Medulla oblongata (tissue), 1 donor: ENCODE measurements around the gene UBTD2.
"Not testable (repeated sequence)": the region's sequence is repeated elsewhere in the genome, so short reads cannot be mapped to it uniquely, and the experiment has no call there.

ENCODE experiments used
- DNase-seq: peaks from one replicate; pipeline ENCODE4 v3.0.0-alpha.2; 2015; ENCODE audit errors: extremely low spot score

UBTD2 gene

GRCh38 chr5:172251419-172251818, 32.1 kb downstream of the UBTD2 start:
- DNase-seq, result no peak

DNA sequence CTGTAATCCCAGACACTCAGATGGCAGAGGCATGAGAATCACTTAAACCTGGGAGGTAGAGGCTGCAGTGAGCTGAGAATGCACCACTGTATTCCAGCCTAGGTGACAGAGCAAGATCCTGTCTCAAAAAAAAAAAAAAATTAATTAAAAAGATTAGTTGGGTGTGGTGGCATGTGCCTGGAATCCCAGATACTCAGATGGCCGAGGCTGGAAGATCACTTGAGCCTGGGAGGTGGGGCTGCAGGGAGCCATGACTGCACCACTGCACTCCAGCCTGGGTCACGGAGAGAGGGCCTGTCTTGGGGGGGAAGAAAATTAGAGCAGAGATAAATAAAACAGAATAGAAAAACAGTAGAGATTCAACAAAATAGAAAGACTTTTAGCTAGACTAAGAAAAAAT, 34.9 kb downstream of the UBTD2 start:
- no peak for DNase-seq

DNA sequence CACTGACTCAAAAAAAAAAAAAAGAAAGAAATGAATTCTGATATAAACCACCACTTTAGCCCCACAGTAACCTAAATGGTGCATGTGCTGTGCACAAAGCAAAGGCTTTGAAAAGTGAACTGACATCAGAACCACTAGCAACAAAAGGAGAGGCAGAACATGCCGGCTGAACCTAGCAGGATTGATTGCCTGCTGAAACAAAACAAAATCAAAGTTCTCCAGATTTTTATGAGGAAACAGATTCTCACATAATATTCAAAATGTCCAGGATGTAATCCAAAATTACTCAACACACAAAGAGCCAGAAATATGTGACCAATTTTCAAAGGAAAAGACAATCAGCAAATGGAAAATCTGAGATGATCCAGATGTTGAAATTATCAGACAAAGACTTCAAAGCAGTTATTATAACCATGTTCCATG, 37.9 kb downstream of the UBTD2 start:
- no peak for DNase-seq

DNA sequence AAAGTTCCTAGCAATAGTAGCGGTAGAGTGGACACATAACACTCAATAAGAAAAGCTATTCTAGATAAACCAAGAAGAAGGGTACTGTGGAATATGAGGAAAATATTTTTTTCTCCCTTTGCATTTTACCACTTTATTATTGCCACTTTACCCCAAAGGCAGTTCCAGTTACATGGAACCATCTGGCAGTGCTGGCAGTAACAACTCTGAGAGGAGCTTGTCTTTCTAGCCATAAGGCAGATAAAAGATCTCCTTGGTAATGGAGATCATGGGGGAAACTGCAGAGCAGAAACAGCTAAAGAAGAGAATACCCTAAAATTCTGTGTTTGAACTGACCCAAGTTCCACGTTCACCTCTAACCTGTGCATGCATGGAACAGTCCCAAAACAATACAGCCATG, 38.5 kb downstream of the UBTD2 start:
- DNase-seq, result no peak

- DNase-seq, result no peak
Measured at GRCh38 chr5:172243302-172243701, 40.3 kb downstream of the UBTD2 start.

GRCh38 chr5:172238334-172238733, 45.2 kb downstream of the UBTD2 start:
- DNase-seq, result no peak

- no peak for DNase-seq
Measured at GRCh38 chr5:172235827-172236736, 47.5 kb downstream of the UBTD2 start.

- DNase-seq, result peak; percentile 19
Measured at GRCh38 chr5:172235132-172235780, 48.3 kb downstream of the UBTD2 start.

GRCh38 chr5:172234031-172234430, 49.5 kb downstream of the UBTD2 start:
- no peak for DNase-seq

DNA sequence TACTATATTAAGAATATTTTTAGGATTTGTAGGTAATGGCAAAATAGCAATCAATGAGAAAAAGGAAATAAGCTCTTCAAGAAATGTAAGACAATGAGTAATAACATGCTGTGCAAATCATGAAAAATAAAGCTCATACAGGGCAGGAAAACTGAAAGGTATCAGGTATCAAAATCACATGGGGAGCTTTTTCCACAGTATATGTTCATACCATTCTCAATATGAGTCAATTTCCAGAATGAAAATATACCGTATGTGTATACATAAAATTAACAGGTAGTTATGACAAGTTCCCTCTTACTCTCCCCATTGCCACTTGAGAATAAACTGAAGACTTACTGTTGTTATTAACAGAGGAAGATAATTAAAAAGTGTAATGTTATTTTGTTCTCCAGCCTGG, 53.7 kb downstream of the UBTD2 start:
- DNase-seq, result no peak

DNA sequence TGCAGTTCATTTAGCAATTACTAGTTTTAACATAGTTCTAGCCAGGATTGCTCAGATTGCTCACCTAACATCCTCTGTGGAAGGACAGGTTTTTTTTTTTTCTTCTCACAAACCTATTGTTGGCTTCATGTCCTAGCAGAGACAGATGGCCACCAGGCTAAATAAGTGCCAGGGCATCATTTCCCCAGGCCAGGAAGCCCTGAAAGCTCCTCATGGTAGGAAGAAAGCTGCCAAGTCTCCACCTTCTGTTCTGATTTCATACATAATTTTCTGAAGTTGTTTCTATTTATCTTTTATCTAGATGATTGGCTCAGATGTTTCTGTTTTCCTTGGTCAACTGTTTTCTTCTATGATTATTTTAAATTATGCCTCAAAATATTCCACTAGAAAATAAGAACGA, 58.6 kb downstream of the UBTD2 start:
- no peak for DNase-seq

GRCh38 chr5:172223901-172224873, 59.4 kb downstream of the UBTD2 start:
- DNase-seq, result no peak

- DNase-seq, result no peak
Measured at GRCh38 chr5:172219296-172219695, 64.3 kb downstream of the UBTD2 start.

DNA sequence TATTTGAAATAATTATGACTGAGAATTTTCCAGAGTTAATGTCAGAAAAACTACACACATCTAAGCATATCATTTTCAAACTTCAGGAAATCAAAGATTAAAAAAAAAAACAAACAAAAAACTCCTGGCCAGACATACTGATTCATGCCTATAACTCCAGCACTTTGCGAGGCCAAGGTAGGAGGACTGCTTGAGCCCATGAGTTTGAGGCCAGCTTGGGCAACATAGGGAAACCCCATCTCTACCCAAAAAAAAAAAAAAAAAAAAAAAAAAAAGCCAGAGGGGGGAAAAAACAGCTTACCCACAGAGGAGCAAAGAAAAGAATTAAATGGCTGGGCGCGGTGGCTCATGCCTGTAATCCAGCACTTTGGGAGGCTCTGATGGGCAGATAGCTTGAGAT, 67.2 kb downstream of the UBTD2 start:
- no peak for DNase-seq

GRCh38 chr5:172213126-172213525, 70.4 kb downstream of the UBTD2 start:
- DNase-seq, result no peak

GRCh38 chr5:172211676-172212075, 71.9 kb downstream of the UBTD2 start:
- no peak for DNase-seq

GRCh38 chr5:172209714-172210113, 73.8 kb downstream of the UBTD2 start:
- no peak for DNase-seq

GRCh38 chr5:172207511-172207910, 76.1 kb downstream of the UBTD2 start:
- no peak for DNase-seq

GRCh38 chr5:172205984-172206383, 77.6 kb downstream of the UBTD2 start:
- not testable (repeated sequence) for DNase-seq

GRCh38 chr5:172200476-172200875, 83.1 kb downstream of the UBTD2 start:
- DNase-seq, result no peak

DNA sequence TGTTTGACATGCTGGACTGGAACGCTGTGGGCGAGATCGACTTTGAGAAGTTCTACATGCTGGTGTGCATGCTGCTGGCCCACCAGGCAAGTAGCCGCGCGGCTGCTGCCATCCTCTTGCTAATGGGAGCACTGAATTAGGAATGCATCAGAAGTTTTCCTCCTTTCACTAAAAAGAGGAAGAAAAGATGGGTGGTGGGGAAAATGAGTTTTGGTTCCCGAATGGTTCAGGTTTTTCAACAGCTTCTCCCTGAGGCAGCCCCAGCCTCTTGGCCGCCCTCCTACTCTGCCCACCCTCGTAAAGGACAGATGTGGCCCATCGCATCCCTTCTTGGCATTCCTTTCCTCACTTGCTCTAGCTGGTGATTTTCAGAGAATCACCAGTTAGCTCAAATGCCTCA, 84.1 kb downstream of the UBTD2 start:
- no peak for DNase-seq

- not testable (repeated sequence) for DNase-seq
Measured at GRCh38 chr5:172197775-172198174, 85.8 kb downstream of the UBTD2 start.
